Stimulated activated naive B cell treated with anti-CD40 and anti-IgM and Interleukin-4, amounts not matched to agents 10 μg/mL and 1 μg/mL and 100 μg/mL, for 72 hours (primary cell): ENCODE measurements around the gene PRKAR2B.
"Not testable (repeated sequence)": the region's sequence is repeated elsewhere in the genome, so short reads cannot be mapped to it uniquely, and the experiment has no call there.

Experiments
- ATAC-seq, 2 donors: fragments of 150-1000 bp; cut with Tn5 transposase; replicated peaks; 2 replicates each; pipeline ENCODE4 v1.10.0; 2021; ENCODE audit warnings: moderate library complexity in 1 of 2
- DNase-seq: peaks from one replicate; pipeline ENCODE4 v3.0.0; 2021
- H3K27ac Mint-ChIP-seq: one replicate; pipeline ENCODE4 v1.8.0; 2022; ENCODE audit warnings: mild to moderate bottlenecking, mixed read lengths
- H3K27me3 Mint-ChIP-seq, 2 donors: one replicate each; pipeline ENCODE4 v1.8.0; 2022; ENCODE audit warnings: mixed read lengths in 2 of 2
- H3K36me3 Mint-ChIP-seq, 2 donors: one replicate each; pipeline ENCODE4 v1.8.0; 2022; ENCODE audit warnings: mixed read lengths in 2 of 2, mild to moderate bottlenecking in 1 of 2
- H3K4me1 Mint-ChIP-seq, 2 donors: one replicate each; pipeline ENCODE4 v1.8.0; 2022; ENCODE audit warnings: mixed read lengths in 2 of 2, mild to moderate bottlenecking in 1 of 2
- H3K4me3 Mint-ChIP-seq, 2 donors: one replicate each; pipeline ENCODE4 v1.8.0; 2022; ENCODE audit warnings: mild to moderate bottlenecking in 2 of 2, mixed read lengths in 2 of 2, moderate library complexity in 1 of 2
- H3K9me3 Mint-ChIP-seq, 2 donors: one replicate each; pipeline ENCODE4 v1.8.0; 2022; ENCODE audit warnings: mixed read lengths in 2 of 2, mild to moderate bottlenecking in 1 of 2

Gene PRKAR2B

GRCh38 chr7:107149863-107150262, 105.4 kb downstream of the PRKAR2B start:
- Mint-ChIP-seq H3K9me3 (no peaks in the 10 kb centered on the region), H3K4me3 (no peak overlapping the region), H3K27me3 (no peaks in the 10 kb centered on the region), H3K27ac (no peak overlapping the region), H3K36me3 (no peaks in the 10 kb centered on the region), H3K4me1 (no peaks in the 10 kb centered on the region)
- no peak for DNase-seq
- ATAC-seq, result no peak

GRCh38 chr7:107150375-107151073, 106.0 kb downstream of the PRKAR2B start:
- Mint-ChIP-seq H3K4me1 (no peaks in the 10 kb centered on the region), H3K27ac (no peak overlapping the region), H3K36me3 (no peaks in the 10 kb centered on the region), H3K9me3 (no peaks in the 10 kb centered on the region), H3K4me3 (no peak overlapping the region), H3K27me3 (no peaks in the 10 kb centered on the region)
- ATAC-seq (peak; percentile 75 to 80), DNase-seq (peak; percentile 35)

- H3K27me3 Mint-ChIP-seq, result no peaks in the 10 kb centered on the region
- ATAC-seq (no peak), DNase-seq (no peak)
- H3K4me3 Mint-ChIP-seq, result no peak overlapping the region
- no peaks in the 10 kb centered on the region for H3K4me1 Mint-ChIP-seq
- H3K36me3 Mint-ChIP-seq, result no peaks in the 10 kb centered on the region
- no peak overlapping the region for H3K27ac Mint-ChIP-seq
- no peaks in the 10 kb centered on the region for H3K9me3 Mint-ChIP-seq
Measured at GRCh38 chr7:107151538-107151937, 107.0 kb downstream of the PRKAR2B start.

GRCh38 chr7:107152011-107152410, 107.5 kb downstream of the PRKAR2B start:
- DNase-seq (no peak), ATAC-seq (no peak)
- Mint-ChIP-seq H3K27ac (no peak overlapping the region), H3K36me3 (no peaks in the 10 kb centered on the region), H3K4me1 (no peaks in the 10 kb centered on the region), H3K4me3 (no peak overlapping the region), H3K27me3 (no peaks in the 10 kb centered on the region), H3K9me3 (no peaks in the 10 kb centered on the region)

- Mint-ChIP-seq H3K4me1 (no peaks in the 10 kb centered on the region), H3K36me3 (no peaks in the 10 kb centered on the region), H3K4me3 (no peak overlapping the region), H3K27ac (no peak overlapping the region), H3K9me3 (no peaks in the 10 kb centered on the region), H3K27me3 (no peaks in the 10 kb centered on the region)
- DNase-seq (no peak), ATAC-seq (no peak)
Measured at GRCh38 chr7:107154826-107155225, 110.3 kb downstream of the PRKAR2B start.

- H3K4me3 Mint-ChIP-seq, H3K27ac Mint-ChIP-seq, ATAC-seq, H3K4me1 Mint-ChIP-seq, H3K36me3 Mint-ChIP-seq, H3K27me3 Mint-ChIP-seq, DNase-seq, H3K9me3 Mint-ChIP-seq: not testable (repeated sequence)
Measured at GRCh38 chr7:107155726-107156125, 111.2 kb downstream of the PRKAR2B start.

- H3K27me3 Mint-ChIP-seq, result no peaks in the 10 kb centered on the region
- no peak for DNase-seq
- no peak overlapping the region for H3K4me3 Mint-ChIP-seq
- no peaks in the 10 kb centered on the region for H3K36me3 Mint-ChIP-seq
- H3K4me1 Mint-ChIP-seq, result no peaks in the 10 kb centered on the region
- no peak for ATAC-seq
- no peak overlapping the region for H3K27ac Mint-ChIP-seq
- H3K9me3 Mint-ChIP-seq, result no peaks in the 10 kb centered on the region
Measured at GRCh38 chr7:107157091-107157490, 112.6 kb downstream of the PRKAR2B start.

- Mint-ChIP-seq H3K4me1 (no peaks in the 10 kb centered on the region), H3K9me3 (no peaks in the 10 kb centered on the region), H3K36me3 (no peaks in the 10 kb centered on the region), H3K27ac (no peak overlapping the region), H3K27me3 (no peaks in the 10 kb centered on the region), H3K4me3 (no peak overlapping the region)
- ATAC-seq, result no peak
- no peak for DNase-seq
Measured at GRCh38 chr7:107158028-107158427, 113.5 kb downstream of the PRKAR2B start.

- Mint-ChIP-seq H3K4me3 (no peak overlapping the region), H3K9me3 (no peaks in the 10 kb centered on the region), H3K36me3 (no peaks in the 10 kb centered on the region), H3K4me1 (no peaks in the 10 kb centered on the region), H3K27me3 (peaks cover 0 to 4% of the 10 kb centered on the region in 2 donors), H3K27ac (no peak overlapping the region)
- no peak for DNase-seq
- ATAC-seq, result no peak
Measured at GRCh38 chr7:107160389-107160788, 115.9 kb downstream of the PRKAR2B start.

GRCh38 chr7:107161415-107161814, 116.9 kb downstream of the PRKAR2B start:
- H3K27ac Mint-ChIP-seq, result no peak overlapping the region
- no peak for ATAC-seq
- no peaks in the 10 kb centered on the region for H3K36me3 Mint-ChIP-seq
- no peak overlapping the region for H3K4me3 Mint-ChIP-seq
- no peaks in the 10 kb centered on the region for H3K9me3 Mint-ChIP-seq
- DNase-seq, result no peak
- peaks cover 0 to 5% of the 10 kb centered on the region in 2 donors for H3K27me3 Mint-ChIP-seq
- no peaks in the 10 kb centered on the region for H3K4me1 Mint-ChIP-seq

- Mint-ChIP-seq H3K27ac (no peak overlapping the region), H3K4me1 (no peaks in the 10 kb centered on the region), H3K27me3 (peaks cover 0 to 5% of the 10 kb centered on the region in 2 donors), H3K36me3 (no peaks in the 10 kb centered on the region), H3K9me3 (no peaks in the 10 kb centered on the region), H3K4me3 (no peak overlapping the region)
- DNase-seq, result no peak
- ATAC-seq, result no peak
Measured at GRCh38 chr7:107162475-107162874, 118.0 kb downstream of the PRKAR2B start.

GRCh38 chr7:107164092-107164491, 119.6 kb downstream of the PRKAR2B start:
- no peak for ATAC-seq
- H3K27ac Mint-ChIP-seq, result no peak overlapping the region
- H3K9me3 Mint-ChIP-seq, result no peaks in the 10 kb centered on the region
- H3K4me3 Mint-ChIP-seq, result no peak overlapping the region
- peaks cover 0 to 5% of the 10 kb centered on the region in 2 donors for H3K27me3 Mint-ChIP-seq
- peaks cover 0 to 4% of the 10 kb centered on the region in 2 donors for H3K36me3 Mint-ChIP-seq
- no peaks in the 10 kb centered on the region for H3K4me1 Mint-ChIP-seq
- DNase-seq, result no peak

- Mint-ChIP-seq H3K27me3 (peaks cover 0 to 5% of the 10 kb centered on the region in 2 donors), H3K27ac (no peak overlapping the region), H3K4me3 (no peak overlapping the region), H3K4me1 (peaks cover 0 to 7% of the 10 kb centered on the region in 2 donors), H3K9me3 (no peaks in the 10 kb centered on the region), H3K36me3 (peaks cover 0 to 7% of the 10 kb centered on the region in 2 donors)
- DNase-seq (no peak), ATAC-seq (no peak)
Measured at GRCh38 chr7:107165341-107165740, 120.8 kb downstream of the PRKAR2B start.

GRCh38 chr7:107166736-107167426, 122.4 kb downstream of the PRKAR2B start:
- Mint-ChIP-seq H3K27ac (peak overlapping the region; percentile 98), H3K4me3 (peak overlapping the region; percentile 87 to 91), H3K4me1 (peaks cover 2 to 18% of the 10 kb centered on the region in 2 donors), H3K9me3 (no peaks in the 10 kb centered on the region), H3K27me3 (peaks cover 0 to 5% of the 10 kb centered on the region in 2 donors), H3K36me3 (peaks cover 0 to 7% of the 10 kb centered on the region in 2 donors)
- no peak for ATAC-seq
- no peak for DNase-seq
